Measurements from ENCODE around the gene TECPR1. TPM values are rescaled to one million over a fixed set of nuclear protein-coding genes. Genes with fewer than 3 reads are reported as not detected.

TECPR1 gene
- total RNA-seq, 2 donors from 2014 or later, result 41.6 to 53.8 TPM

GRCh38 chr7:98286093-98286539 is 34.1 kb upstream of the TECPR1 start:
- no peaks in the 10 kb centered on the region for H3K9me3 ChIP-seq
- peaks cover 6% of the 10 kb centered on the region for H3K36me3 ChIP-seq
- H3K27me3 ChIP-seq (replicated peaks; ENCODE audit: insufficient read depth), result no peaks in the 10 kb centered on the region
- peak overlapping the region; percentile 97 for H3K4me3 ChIP-seq
- ATAC-seq (ENCODE audit: insufficient number of reproducible peaks, low FRiP score, low read depth), result peak; percentile 16
- peaks cover 56 to 67% of the 10 kb centered on the region in 2 donors for H3K4me1 ChIP-seq (ENCODE audit: control insufficient read depth in 1 of 2, low read depth in 2 of 2)
- H3K27ac ChIP-seq, result peak overlapping the region; percentile 97 to 98
- peak; percentile 40 for DNase-seq (ENCODE audit: low spot score)
- TF ChIP-seq CTCF (IDR thresholded peaks at IDR 0.05), result no peak

GRCh38 chr7:98285157-98286092 is 33.4 kb upstream of the TECPR1 start:
- H3K27ac ChIP-seq, result peak overlapping the region; percentile 97 to 98
- no peak for ATAC-seq (ENCODE audit: insufficient number of reproducible peaks, low FRiP score, low read depth)
- TF ChIP-seq CTCF (IDR thresholded peaks at IDR 0.05), result no peak

GRCh38 chr7:98284335-98285036 is 32.5 kb upstream of the TECPR1 start:
- ATAC-seq (ENCODE audit: insufficient number of reproducible peaks, low FRiP score, low read depth) (peak; percentile 11), DNase-seq (ENCODE audit: low spot score) (peak; percentile 47)
- Histone ChIP-seq H3K27me3 (replicated peaks; ENCODE audit: insufficient read depth) (no peaks in the 10 kb centered on the region), H3K36me3 (peaks cover 6% of the 10 kb centered on the region), H3K4me1 (ENCODE audit: control insufficient read depth in 1 of 2, low read depth in 2 of 2) (peaks cover 54 to 73% of the 10 kb centered on the region in 2 donors), H3K27ac (peak overlapping the region; percentile 97 to 98), H3K4me3 (peak overlapping the region; percentile 97), H3K9me3 (no peaks in the 10 kb centered on the region)
- TF ChIP-seq CTCF (IDR thresholded peaks at IDR 0.05), result no peak

More at GRCh38 chr7:98285157-98286092, 33.4 kb upstream of the TECPR1 start:
- Histone ChIP-seq H3K4me1 (ENCODE audit: control insufficient read depth in 1 of 2, low read depth in 2 of 2) (peaks cover 56 to 72% of the 10 kb centered on the region in 2 donors), H3K27me3 (replicated peaks; ENCODE audit: insufficient read depth) (no peaks in the 10 kb centered on the region), H3K36me3 (peaks cover 6% of the 10 kb centered on the region), H3K9me3 (no peaks in the 10 kb centered on the region), H3K4me3 (peak overlapping the region; percentile 97)
- DNase-seq (ENCODE audit: low spot score), result no peak

- Histone ChIP-seq H3K27me3 (replicated peaks; ENCODE audit: insufficient read depth) (no peaks in the 10 kb centered on the region), H3K4me3 (peak overlapping the region; percentile 97)
Measured at GRCh38 chr7:98283887-98284222, 31.8 kb upstream of the TECPR1 start.

More at GRCh38 chr7:98283887-98284222, 31.8 kb upstream of the TECPR1 start:
- Histone ChIP-seq H3K9me3 (no peaks in the 10 kb centered on the region), H3K27ac (peak overlapping the region; percentile 97 to 98), H3K36me3 (peaks cover 6% of the 10 kb centered on the region), H3K4me1 (ENCODE audit: control insufficient read depth in 1 of 2, low read depth in 2 of 2) (peaks cover 49 to 67% of the 10 kb centered on the region in 2 donors)
- DNase-seq (ENCODE audit: low spot score) (no peak), ATAC-seq (ENCODE audit: insufficient number of reproducible peaks, low FRiP score, low read depth) (no peak)
- no peak for TF ChIP-seq CTCF (IDR thresholded peaks at IDR 0.05)
